HFF-Myc (cell line): Measurements from ENCODE around the gene TELO2.
A peak's percentile ranks its signal among the peaks of the same experiment; 100 is the strongest.

ENCODE experiments used
- DNase-seq: peaks from one replicate; pipeline ENCODE4 v3.0.0-alpha.2; 2011; ENCODE audit warnings: low read depth; ENCODE audit errors: extremely low read depth
- H3K4me3 ChIP-seq: replicated peaks from 2 replicates; pipeline ENCODE4 v1.5.1; 2011; ENCODE audit warnings: low read depth, mild to moderate bottlenecking, control low read depth, low read length
- CTCF ChIP-seq: IDR thresholded peaks from 2 replicates; pipeline ENCODE4 v1.5.1; 2012; ENCODE audit warnings: mild to moderate bottlenecking, low read depth, low read length, control low read depth; ENCODE audit errors: missing control alignments

The TELO2 gene

GRCh38 chr16:1446296-1447080 is 46.7 kb upstream of the TELO2 start:
- no peak overlapping the region for H3K4me3 ChIP-seq
- DNase-seq = no peak
- TF ChIP-seq CTCF = no peak

GRCh38 chr16:1447965-1448364 is 45.2 kb upstream of the TELO2 start:
- TF ChIP-seq CTCF = no peak
- DNase-seq = no peak
- no peak overlapping the region for H3K4me3 ChIP-seq

- DNase-seq = no peak
- H3K4me3 ChIP-seq = no peak overlapping the region
- no peak for TF ChIP-seq CTCF
Observed at GRCh38 chr16:1448536-1449116, 44.5 kb upstream of the TELO2 start.

GRCh38 chr16:1449201-1449788 is 43.9 kb upstream of the TELO2 start:
- no peak for TF ChIP-seq CTCF
- no peak for DNase-seq
- H3K4me3 ChIP-seq = no peak overlapping the region

- peak; percentile 4 for TF ChIP-seq CTCF
- H3K4me3 ChIP-seq = no peak overlapping the region
- no peak for DNase-seq
Observed at GRCh38 chr16:1450218-1450617, 42.9 kb upstream of the TELO2 start.

- DNase-seq = no peak
- no peak overlapping the region for H3K4me3 ChIP-seq
- no peak for TF ChIP-seq CTCF
Observed at GRCh38 chr16:1450841-1451240, 42.3 kb upstream of the TELO2 start.
